GM12872 (cell line): ENCODE data around the gene HCFC1R1.

Experiments
- CTCF ChIP-seq: IDR thresholded peaks from 3 replicates; pipeline ENCODE4 v1.5.1; 2011; ENCODE audit warnings: low read depth, mild to moderate bottlenecking, low read length, moderate library complexity; ENCODE audit not compliant: insufficient read depth

The HCFC1R1 gene

DNA sequence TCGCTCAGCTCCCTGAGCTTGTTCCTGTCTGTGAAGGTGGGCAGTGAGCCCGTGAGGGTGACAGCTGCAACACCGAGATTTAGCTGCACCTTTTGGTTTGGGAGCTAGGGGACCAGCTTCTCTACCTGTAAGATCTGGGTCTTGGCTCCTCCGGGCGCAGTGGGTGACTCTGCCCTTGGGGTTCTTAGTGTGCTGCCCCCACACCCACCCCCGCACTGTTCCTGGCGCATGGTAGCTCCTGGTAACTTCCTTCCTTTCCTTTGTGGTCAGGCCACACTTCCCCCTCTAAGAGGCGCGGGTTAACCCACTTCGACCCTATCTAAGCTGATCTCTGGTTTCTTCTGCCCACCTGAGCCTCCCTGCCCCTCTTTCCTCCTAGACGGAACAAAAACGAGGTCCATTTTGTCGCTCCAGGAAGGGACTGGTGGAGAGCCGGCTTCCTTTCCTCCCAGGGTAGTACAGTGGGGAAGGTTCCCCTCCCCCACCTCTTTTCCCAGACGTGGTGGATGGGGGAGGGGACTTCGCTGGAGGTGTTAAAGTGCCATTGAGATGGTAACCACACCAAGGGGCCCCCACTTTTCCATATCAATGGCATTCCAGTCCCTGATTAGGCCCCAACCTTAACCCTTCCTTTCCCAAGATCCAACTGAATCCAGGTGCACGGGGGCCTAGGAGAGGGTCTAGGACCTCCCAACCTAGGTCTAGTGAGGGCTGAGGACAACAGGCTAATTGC, 15.6 kb downstream of the HCFC1R1 start:
- no peak for TF ChIP-seq CTCF

- no peak for TF ChIP-seq CTCF
Measured at GRCh38 chr16:3007059-3007956, 16.4 kb downstream of the HCFC1R1 start.

- TF ChIP-seq CTCF: no peak
Measured at GRCh38 chr16:3004781-3005284, 18.9 kb downstream of the HCFC1R1 start.

GRCh38 chr16:3004319-3004718, 19.4 kb downstream of the HCFC1R1 start:
- no peak for TF ChIP-seq CTCF

DNA sequence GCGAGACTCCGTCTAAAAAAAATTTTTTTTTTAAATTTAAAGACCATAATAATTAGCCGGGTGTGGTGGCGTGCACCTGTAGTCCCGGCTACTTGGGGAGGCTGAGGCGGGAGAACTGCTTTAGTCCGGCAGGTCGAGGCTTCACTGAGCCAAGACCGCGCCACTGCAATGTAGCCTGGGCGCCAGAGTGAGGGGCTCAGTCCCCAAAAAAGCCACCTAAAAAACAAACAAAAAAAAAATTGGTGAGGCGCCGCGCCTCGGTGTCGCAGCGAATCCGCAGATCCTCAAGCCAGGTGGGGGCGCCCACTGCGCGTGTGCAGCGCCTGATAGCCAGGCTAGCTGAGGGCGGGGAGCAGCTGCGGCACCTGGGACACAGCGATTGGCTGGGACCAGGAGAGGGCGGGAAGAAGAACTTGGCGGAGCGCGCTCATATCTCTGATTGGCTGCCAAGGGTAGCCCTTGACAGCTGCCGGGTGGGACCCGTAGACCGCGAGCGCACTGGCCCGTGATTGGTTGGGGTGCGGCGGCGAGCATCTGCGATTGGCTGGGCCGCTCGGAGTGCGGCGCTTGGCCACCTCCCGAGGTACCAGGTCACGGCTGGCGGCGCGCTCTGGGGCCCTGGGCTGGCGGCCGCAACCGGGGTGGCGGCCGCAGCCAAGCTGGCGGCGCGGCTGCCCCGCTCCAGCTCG, 20.0 kb downstream of the HCFC1R1 start:
- peak; percentile 56 for TF ChIP-seq CTCF

- TF ChIP-seq CTCF: no peak
Measured at GRCh38 chr16:3001316-3001715, 22.4 kb downstream of the HCFC1R1 start.

DNA sequence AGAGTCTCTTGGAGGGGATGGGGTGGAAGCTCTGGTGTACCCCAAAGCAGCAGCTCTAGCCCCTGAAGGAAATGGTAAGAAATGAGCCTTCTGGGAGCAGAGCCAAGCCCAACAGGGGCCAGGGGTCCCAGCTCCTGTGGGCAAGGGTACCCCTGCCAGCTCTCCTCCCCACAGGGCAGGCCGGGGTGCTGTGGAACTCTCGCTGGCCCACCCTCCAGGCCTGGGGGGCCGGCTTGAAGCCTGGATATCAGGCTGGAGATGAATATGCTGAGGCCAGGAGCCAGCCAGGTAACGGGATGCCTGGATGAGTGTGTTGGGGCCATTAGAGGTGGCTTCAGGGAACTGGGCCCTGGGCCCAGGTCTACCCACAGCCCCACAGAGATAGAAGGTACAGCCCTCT, 23.2 kb downstream of the HCFC1R1 start:
- TF ChIP-seq CTCF: no peak
